Type B pancreatic cell (in vitro differentiated cells): Measurements from ENCODE around the gene NUMBL. TPM values are rescaled to one million over a fixed set of nuclear protein-coding genes. Genes with fewer than 3 reads are reported as not detected.
A peak's percentile ranks its signal among the peaks of the same experiment; 100 is the strongest.

ENCODE experiments used
- DNase-seq: peaks from one replicate; pipeline ENCODE4 v3.0.0; 2021; ENCODE audit warnings: mixed read lengths; ENCODE audit not compliant: unreplicated experiment; ENCODE audit errors: extremely low spot score
- H3K27ac Mint-ChIP-seq: 2 replicates; pipeline ENCODE4 v1.8.0; 2021; ENCODE audit warnings: mild to moderate bottlenecking, mixed read lengths
- H3K27me3 Mint-ChIP-seq: 2 replicates; pipeline ENCODE4 v1.8.0; 2021; ENCODE audit warnings: mixed read lengths
- H3K36me3 Mint-ChIP-seq: 2 replicates; pipeline ENCODE4 v1.8.0; 2021; ENCODE audit warnings: mixed read lengths
- H3K4me1 Mint-ChIP-seq: one replicate; pipeline ENCODE4 v1.8.0; 2021; ENCODE audit warnings: mixed read lengths; ENCODE audit not compliant: unreplicated experiment
- H3K4me3 Mint-ChIP-seq: 2 replicates; pipeline ENCODE4 v1.8.0; 2021; ENCODE audit warnings: mild to moderate bottlenecking, mixed read lengths
- H3K9me3 Mint-ChIP-seq: 2 replicates; pipeline ENCODE4 v1.8.0; 2021; ENCODE audit warnings: mixed read lengths
- CTCF ChIP-seq: fragments of 200-600 bp; sonication (generic); conservative IDR thresholded peaks from 2 replicates; pipeline ENCODE4 v1.5.0; 2021; ENCODE audit warnings: antibody characterized with exemption, mild to moderate bottlenecking
- total RNA-seq: library from RNA; stranded (reverse); gene quantifications from 2 replicates; pipeline ENCODE4 v1.2.1, GENCODE V29; 2021; ENCODE audit warnings: low replicate concordance

The NUMBL gene
- total RNA-seq, 1 donor from 2014 or later, result 28.9 TPM

- no peak overlapping the region for H3K4me3 Mint-ChIP-seq
- peaks cover 7% of the 10 kb centered on the region for H3K4me1 Mint-ChIP-seq
- peaks cover 17% of the 10 kb centered on the region for H3K36me3 Mint-ChIP-seq
- TF ChIP-seq CTCF, result no peak
- DNase-seq, result no peak
- no peaks in the 10 kb centered on the region for H3K9me3 Mint-ChIP-seq
- H3K27ac Mint-ChIP-seq, result no peak overlapping the region
- no peaks in the 10 kb centered on the region for H3K27me3 Mint-ChIP-seq
These were observed 9.6 kb upstream of the NUMBL start for GRCh38 chr19:40700083-40700482.

GRCh38 chr19:40697007-40697406, 6.6 kb upstream of the NUMBL start:
- H3K27me3 Mint-ChIP-seq, result no peaks in the 10 kb centered on the region
- H3K4me3 Mint-ChIP-seq, result no peak overlapping the region
- DNase-seq, result no peak
- no peak for TF ChIP-seq CTCF
- no peaks in the 10 kb centered on the region for H3K9me3 Mint-ChIP-seq
- no peaks in the 10 kb centered on the region for H3K4me1 Mint-ChIP-seq
- peaks cover 6% of the 10 kb centered on the region for H3K36me3 Mint-ChIP-seq
- no peak overlapping the region for H3K27ac Mint-ChIP-seq

GRCh38 chr19:40695881-40696280, 5.4 kb upstream of the NUMBL start:
- Mint-ChIP-seq H3K4me1 (no peaks in the 10 kb centered on the region), H3K36me3 (peaks cover 3% of the 10 kb centered on the region), H3K9me3 (no peaks in the 10 kb centered on the region), H3K27ac (no peak overlapping the region), H3K4me3 (no peak overlapping the region), H3K27me3 (no peaks in the 10 kb centered on the region)
- TF ChIP-seq CTCF, result no peak
- DNase-seq, result no peak

GRCh38 chr19:40693896-40694295, 3.4 kb upstream of the NUMBL start:
- Mint-ChIP-seq H3K27ac (no peak overlapping the region), H3K4me3 (no peak overlapping the region), H3K27me3 (no peaks in the 10 kb centered on the region)

GRCh38 chr19:40693150-40693788, 2.8 kb upstream of the NUMBL start:
- no peaks in the 10 kb centered on the region for H3K27me3 Mint-ChIP-seq
- DNase-seq, result no peak
- no peak overlapping the region for H3K4me3 Mint-ChIP-seq
- H3K27ac Mint-ChIP-seq, result no peak overlapping the region
- no peaks in the 10 kb centered on the region for H3K9me3 Mint-ChIP-seq
- no peaks in the 10 kb centered on the region for H3K36me3 Mint-ChIP-seq
- no peak for TF ChIP-seq CTCF
- H3K4me1 Mint-ChIP-seq, result no peaks in the 10 kb centered on the region

More at GRCh38 chr19:40693896-40694295, 3.4 kb upstream of the NUMBL start:
- no peaks in the 10 kb centered on the region for H3K36me3 Mint-ChIP-seq
- no peak for DNase-seq
- no peaks in the 10 kb centered on the region for H3K4me1 Mint-ChIP-seq
- TF ChIP-seq CTCF, result no peak
- H3K9me3 Mint-ChIP-seq, result no peaks in the 10 kb centered on the region

GRCh38 chr19:40692212-40692551, 1.7 kb upstream of the NUMBL start:
- Mint-ChIP-seq H3K4me1 (no peaks in the 10 kb centered on the region), H3K4me3 (peak overlapping the region; percentile 45), H3K27ac (peak overlapping the region; percentile 62), H3K27me3 (no peaks in the 10 kb centered on the region), H3K36me3 (no peaks in the 10 kb centered on the region), H3K9me3 (no peaks in the 10 kb centered on the region)
- DNase-seq, result no peak
- no peak for TF ChIP-seq CTCF
